K562 (cell line): ENCODE measurements around the gene TMEM200A. TPM values are rescaled to one million over a fixed set of nuclear protein-coding genes. Genes with fewer than 3 reads are reported as not detected.

ENCODE experiments used
- ATAC-seq: fragments of 200-7000 bp; cut with Tn5 transposase; 3 replicates; pipeline ENCODE4 v1.9.1; 2020; ENCODE audit warnings: moderate library complexity
- BruUV-seq: library from RNA; stranded (reverse); fragments of 400-500 nt; replicated peaks from 2 replicates; lab custom pipeline; 2021; lab: Mats Ljungman, UMichigan
- CTCF ChIA-PET: fragments of 300-600 bp; formaldehyde crosslinking; extraction: SDS; loops from one replicate; lab custom pipeline; 2021; ENCODE audit warnings: low intra/inter-chr PET ratio; lab: Yijun Ruan, JAX
- POLR2A ChIA-PET: fragments of 300-600, 350-650 bp; sonication (Branson Sonifier 250); formaldehyde crosslinking; extraction: SDS; loops from one replicate; lab custom pipeline; 2021; ENCODE audit warnings: antibody characterized with exemption, inconsistent platforms; lab: Yijun Ruan, JAX
- DNase-seq, 4 experiments: peaks; one replicate each; pipeline versions ENCODE4 v3.0.0 to v3.0.0-alpha.2; 2011 to 2018; ENCODE audit warnings: low spot score in 3 of 4, mixed read lengths in 3 of 4; ENCODE audit errors: extremely low read depth in 1 of 4
- FAIRE-seq: peaks from 2 replicates; lab custom pipeline; 2011; peaks lifted over from hg19 to GRCh38; lab: Jason Lieb, UNC
- H2AFZ ChIP-seq: 2 replicates; pipeline ENCODE4 v1.6.0; 2011; ENCODE audit warnings: low read depth, low read length, control low read depth, inconsistent platforms
- H3K27ac ChIP-seq: fragments of 200-600 bp; 3 replicates; pipeline ENCODE4 v1.8.0; 2011; ENCODE audit warnings: low read depth, mild to moderate bottlenecking, control low read depth, inconsistent platforms, low read length, moderate library complexity, mixed read lengths; ENCODE audit errors: extremely low read depth
- H3K27me3 ChIP-seq, 2 experiments: fragments of 300-600 bp in 1 of 2; 2 replicates in 1 of 2; 3 replicates in 1 of 2; pipeline versions ENCODE4 v1.6.0 to v1.8.0; 2011; ENCODE audit warnings: inconsistent platforms in 2 of 2, low read length in 2 of 2, mild to moderate bottlenecking in 1 of 2, mixed read lengths in 1 of 2, moderate library complexity in 1 of 2; ENCODE audit not compliant: control insufficient read depth in 2 of 2, insufficient read depth in 2 of 2
- H3K36me3 ChIP-seq: fragments of 300-600 bp; 3 replicates; pipeline ENCODE4 v1.8.0; 2011; ENCODE audit warnings: mild to moderate bottlenecking, low read length, inconsistent platforms; ENCODE audit not compliant: control insufficient read depth, insufficient read depth
- H3K4me1 ChIP-seq, 2 experiments: fragments of 200-600 bp in 1 of 2; replicated peaks in 1 of 2; 2 replicates in 1 of 2; 3 replicates in 1 of 2; pipeline versions ENCODE4 v1.5.1 to v1.8.0; 2011; ENCODE audit warnings: inconsistent platforms in 2 of 2, low read length in 2 of 2, mild to moderate bottlenecking in 1 of 2, mixed read lengths in 1 of 2, moderate library complexity in 1 of 2; ENCODE audit not compliant: control insufficient read depth in 2 of 2, insufficient read depth in 2 of 2
- H3K4me2 ChIP-seq: 2 replicates; pipeline ENCODE4 v1.6.1; 2011; ENCODE audit warnings: low read length, control low read depth, inconsistent platforms, mixed read lengths; ENCODE audit not compliant: insufficient read depth
- H3K4me3 ChIP-seq: fragments of 200-600 bp; sonication (generic), shearing (Covaris generic); 2 replicates; pipeline ENCODE4 v1.5.1; 2016; ENCODE audit warnings: control low read depth, inconsistent platforms
- H3K79me2 ChIP-seq: fragments of 200-600 bp; 3 replicates; pipeline ENCODE4 v1.8.0; 2011; ENCODE audit warnings: low read length, inconsistent platforms; ENCODE audit not compliant: control insufficient read depth, insufficient read depth
- H3K9ac ChIP-seq, 2 experiments: 2 replicates each; pipeline versions ENCODE4 v1.6.0 to v1.6.1; 2011; ENCODE audit warnings: low read depth in 2 of 2, low read length in 2 of 2, control low read depth in 1 of 2, inconsistent platforms in 1 of 2, mild to moderate bottlenecking in 1 of 2, mixed read lengths in 1 of 2; ENCODE audit not compliant: insufficient read depth in 1 of 2
- H3K9me1 ChIP-seq: one replicate; pipeline ENCODE4 v1.6.0; 2011; ENCODE audit warnings: inconsistent platforms, mild to moderate bottlenecking, low read length, moderate library complexity; ENCODE audit not compliant: control insufficient read depth, insufficient read depth
- H3K9me3 ChIP-seq: replicated peaks from 2 replicates; pipeline ENCODE4 v1.5.1; 2011; ENCODE audit warnings: low read depth, low read length, inconsistent platforms; ENCODE audit not compliant: control insufficient read depth, insufficient read depth
- H4K20me1 ChIP-seq: replicated peaks from 2 replicates; pipeline ENCODE4 v1.6.1; 2011; ENCODE audit warnings: low read length, inconsistent platforms, mixed read lengths; ENCODE audit not compliant: control insufficient read depth, insufficient read depth
- ARID2 ChIP-seq: fragments of 450-650 bp; IDR thresholded peaks from 2 replicates; pipeline ENCODE4 v1.6.1; 2017; ENCODE audit warnings: antibody characterized with exemption, mild to moderate bottlenecking
- BMI1 ChIP-seq: fragments of 150-350 bp; IDR thresholded peaks from 2 replicates; pipeline ENCODE4 v1.6.1; 2014; ENCODE audit warnings: low read length
- BRD4 ChIP-seq: fragments of 200-600 bp; sonication (generic); IDR thresholded peaks from 2 replicates; pipeline ENCODE4 v1.6.1; 2017; ENCODE audit warnings: inconsistent platforms
- BRF2 ChIP-seq: IDR thresholded peaks from 3 replicates; pipeline ENCODE4 v1.6.1; 2011; ENCODE audit warnings: borderline replicate concordance, mild to moderate bottlenecking; ENCODE audit not compliant: insufficient read length, insufficient read depth
- FUS ChIP-seq: fragments of 200-400 bp; formaldehyde crosslinking; optimal IDR thresholded peaks from 2 replicates; pipeline ENCODE3; 2017; ENCODE audit warnings: low read depth, low read length
- GMEB1 ChIP-seq: fragments of 250-450 bp; sonication (Bioruptor Pico); IDR thresholded peaks from 2 replicates; pipeline ENCODE4 v1.4.0; 2020; ENCODE audit warnings: mild to moderate bottlenecking
- MEIS2 ChIP-seq: fragments of 450-650 bp; IDR thresholded peaks from 2 replicates; pipeline ENCODE4 v1.6.1; 2014; ENCODE audit warnings: mild to moderate bottlenecking; ENCODE audit not compliant: partially characterized antibody
- POU5F1 ChIP-seq: fragments of 150-350 bp; IDR thresholded peaks from 2 replicates; pipeline ENCODE4 v1.6.1; 2014; ENCODE audit warnings: borderline replicate concordance, low read length, low read depth, mild to moderate bottlenecking; ENCODE audit not compliant: partially characterized antibody
- RBFOX2 ChIP-seq: fragments of 200-400 bp; formaldehyde crosslinking; IDR thresholded peaks from 2 replicates; pipeline ENCODE4 v1.6.1; 2017; ENCODE audit warnings: low read depth, mild to moderate bottlenecking, low read length, moderate library complexity
- SRF ChIP-seq, 2 experiments: fragments of 250-450, 450-650 bp in 1 of 2; sonication (Bioruptor Pico) in 1 of 2; sonication (generic) in 1 of 2; formaldehyde crosslinking; IDR thresholded peaks; 2 replicates each; pipeline versions ENCODE4 v1.5.0 to v1.5.1; 2020 to 2022; ENCODE audit warnings: mild to moderate bottlenecking in 1 of 2, missing genetic modification reagents in 1 of 2
- XRCC3 ChIP-seq: fragments of 450-650 bp; IDR thresholded peaks from 2 replicates; pipeline ENCODE4 v1.6.1; 2017; ENCODE audit warnings: mild to moderate bottlenecking, moderate library complexity
- ZBTB43 ChIP-seq: sonication (generic); formaldehyde crosslinking; IDR thresholded peaks from 2 replicates; pipeline ENCODE4 v1.8.0; 2023; ENCODE audit warnings: mild to moderate bottlenecking, missing genetic modification reagents
- ZC3H11A ChIP-seq: IDR thresholded peaks from 2 replicates; pipeline ENCODE4 v1.6.1; 2012; ENCODE audit warnings: low read depth, low read length, improper control_type of control experiment
- WGBS: fragments of 100-300 bp; shearing (Covaris generic); methylation state at CpG from one replicate; pipeline ENCODE4 v1.1.6; 2016; ENCODE audit warnings: low coverage, mixed read lengths; ENCODE audit not compliant: insufficient coverage; ENCODE audit errors: missing lambda C conversion rate; 5-methylcytosine and 5-hydroxymethylcytosine counted together
- in situ Hi-C: fragments of 300-500 bp; cut with MboI; formaldehyde crosslinking; loops from 4 replicates; pipeline ENCODE4 v1.15.0; 2018; ENCODE audit warnings: inconsistent platforms, mixed read lengths
- intact Hi-C: fragments of 100-400 bp; cut with micrococcal nuclease; formaldehyde crosslinking; loops from 2 replicates; pipeline ENCODE4 v1.14.2; 2022
- polyA plus RNA-seq, 8 experiments: library from polyadenylated mRNA; depleted of rRNA in 4 of 8; stranded (reverse) in 5 of 8; unstranded in 3 of 8; fragments of >200 nt; fragmentation: Nextera tagmentation in 2 of 8; fragmentation: Illumina TruSeq in 1 of 8; extraction: Ambion mirVana in 2 of 8; extraction: Trizol in 1 of 8; gene quantifications; 2 replicates each; pipeline versions ENCODE4 v1.2.1 to v1.2.3, GENCODE V29; 2011 to 2014; ENCODE audit warnings: inconsistent platforms in 1 of 8, missing spikeins in 1 of 8
- total RNA-seq, 7 experiments: library from RNA; depleted of rRNA in 6 of 7; stranded (reverse); fragments of >200 nt in 6 of 7; fragmentation: Illumina TruSeq in 2 of 7; extraction: Trizol in 2 of 7; gene quantifications; 2 replicates each; pipeline versions ENCODE4 v1.2.1 to v1.2.3, GENCODE V29; 2011 to 2021; ENCODE audit warnings: low replicate concordance in 1 of 7

The TMEM200A gene
- total and polyA plus RNA-seq, 9 of the 15 experiments (the other 6 are each of a cell fraction or from before 2014, with no cell fraction given): 0.04 TPM; not detected in 8

GRCh38 chr6:130470766-130471165 lies 104.9 kb downstream of the TMEM200A start (continued):
- TF ChIP-seq POU5F1 (no peak), FUS (no peak), BMI1 (no peak), GMEB1 (CRISPR knock-in tag) (no peak), BRF2 (no peak), BRD4 (no peak), XRCC3 (no peak)

- POLR2A ChIA-PET: no interaction called here
- no peak overlapping the region for H2AFZ ChIP-seq
- H3K4me2 ChIP-seq: no peak overlapping the region
- no peak overlapping the region for H3K27ac ChIP-seq
- no peaks in the 10 kb centered on the region for H3K79me2 ChIP-seq
- no peak for ATAC-seq
- intact Hi-C loops (no loop called here), in situ Hi-C loops (no loop called here)
- H3K36me3 ChIP-seq: no peaks in the 10 kb centered on the region
- H3K4me3 ChIP-seq: no peak overlapping the region
- H3K9me3 ChIP-seq: no peaks in the 10 kb centered on the region
- no peak for FAIRE-seq
- no TSS peak for BruUV-seq
- H3K4me1 ChIP-seq: no peaks in the 10 kb centered on the region
- H3K9ac ChIP-seq: no peak overlapping the region
- H3K9me1 ChIP-seq: no peaks in the 10 kb centered on the region
- 0% methylated on average over 5 of the region's 5 CpGs for WGBS
- no peak for DNase-seq
- CTCF ChIA-PET: no interaction called here
- TF ChIP-seq RBFOX2: no peak
- TF ChIP-seq MEIS2: no peak
- no peak for TF ChIP-seq ZC3H11A
- no peak for TF ChIP-seq SRF (CRISPR knock-in tag; IDR thresholded peaks at IDR 0.05)
- TF ChIP-seq ZBTB43 (CRISPR knock-in tag): no peak
- TF ChIP-seq ARID2: no peak
- TF ChIP-seq, all 486 proteins: peak for 0
- H3K27me3 ChIP-seq: no peaks in the 10 kb centered on the region
- no peaks in the 10 kb centered on the region for H4K20me1 ChIP-seq
Measured at GRCh38 chr6:130473886-130474285, 108.1 kb downstream of the TMEM200A start.
